H9 (cell line): ENCODE data around the gene FAM177A1. TPM values are rescaled to one million over a fixed set of nuclear protein-coding genes. Genes with fewer than 3 reads are reported as not detected.

ENCODE experiments used
- DNase-seq: peaks from one replicate; pipeline ENCODE4 v3.0.0-alpha.2; 2017
- H2AFZ ChIP-seq: one replicate; pipeline ENCODE4 v1.6.1; 2013; ENCODE audit warnings: mild to moderate bottlenecking, low read length, control low read depth, moderate library complexity
- H2AK5ac ChIP-seq: 2 replicates; pipeline ENCODE4 v1.6.1; 2013; ENCODE audit warnings: low read length, control low read depth, mixed read lengths; ENCODE audit not compliant: insufficient read length
- H2BK120ac ChIP-seq: one replicate; pipeline ENCODE4 v1.6.1; 2013; ENCODE audit warnings: low read depth, mild to moderate bottlenecking, low read length, control low read depth, inconsistent platforms; ENCODE audit not compliant: poor library complexity, severe bottlenecking
- H2BK12ac ChIP-seq: 2 replicates; pipeline ENCODE4 v1.6.1; 2013; ENCODE audit warnings: low read length, control low read depth, mixed read lengths, low read depth; ENCODE audit not compliant: insufficient read length
- H2BK15ac ChIP-seq: 2 replicates; pipeline ENCODE4 v1.6.1; 2013; ENCODE audit warnings: low read depth, low read length, control low read depth
- H2BK20ac ChIP-seq: one replicate; pipeline ENCODE4 v1.6.1; 2013; ENCODE audit warnings: low read depth, mild to moderate bottlenecking, low read length, control low read depth, inconsistent platforms; ENCODE audit not compliant: poor library complexity, severe bottlenecking
- H2BK5ac ChIP-seq: 2 replicates; pipeline ENCODE4 v1.6.1; 2013; ENCODE audit warnings: low read length, control low read depth, mixed read lengths; ENCODE audit not compliant: insufficient read length
- H3K14ac ChIP-seq: 2 replicates; pipeline ENCODE4 v1.6.1; 2013; ENCODE audit warnings: low read length, control low read depth; ENCODE audit not compliant: insufficient read depth
- H3K18ac ChIP-seq: 2 replicates; pipeline ENCODE4 v1.6.1; 2013; ENCODE audit warnings: low read depth, mild to moderate bottlenecking, mixed read lengths, low read length, control low read depth; ENCODE audit not compliant: insufficient read length
- H3K23ac ChIP-seq: 2 replicates; pipeline ENCODE4 v1.6.1; 2013; ENCODE audit warnings: low read length, control low read depth, mixed read lengths, low read depth; ENCODE audit not compliant: insufficient read length
- H3K23me2 ChIP-seq: 2 replicates; pipeline ENCODE4 v1.6.1; 2013; ENCODE audit warnings: low read depth, mild to moderate bottlenecking, mixed read lengths, low read length, control low read depth; ENCODE audit not compliant: insufficient read length, poor library complexity, severe bottlenecking
- H3K27ac ChIP-seq: 2 replicates; pipeline ENCODE4 v1.5.1; 2013; ENCODE audit warnings: low read length, control low read depth, mixed read lengths, low read depth; ENCODE audit not compliant: insufficient read length
- H3K27me3 ChIP-seq: 2 replicates; pipeline ENCODE4 v1.6.1; 2013; ENCODE audit warnings: low read length, control low read depth, inconsistent platforms; ENCODE audit not compliant: insufficient read depth
- H3K4ac ChIP-seq: 2 replicates; pipeline ENCODE4 v1.6.1; 2013; ENCODE audit warnings: low read depth, mild to moderate bottlenecking, control low read depth, inconsistent platforms, low read length, moderate library complexity
- H3K4me1 ChIP-seq: 2 replicates; pipeline ENCODE4 v1.6.1; 2013; ENCODE audit warnings: low read length, control low read depth, inconsistent platforms; ENCODE audit not compliant: insufficient read depth
- H3K4me2 ChIP-seq: 2 replicates; pipeline ENCODE4 v1.6.1; 2013; ENCODE audit warnings: low read length, control low read depth, mixed read lengths; ENCODE audit not compliant: insufficient read length, insufficient read depth
- H3K56ac ChIP-seq: 2 replicates; pipeline ENCODE4 v1.6.1; 2013; ENCODE audit warnings: low read depth, mild to moderate bottlenecking, mixed read lengths, low read length, control low read depth; ENCODE audit not compliant: insufficient read length
- H3K79me1 ChIP-seq: 2 replicates; pipeline ENCODE4 v1.6.1; 2013; ENCODE audit warnings: low read depth, mild to moderate bottlenecking, moderate library complexity, low read length, control low read depth, inconsistent platforms; ENCODE audit not compliant: insufficient read depth, poor library complexity, severe bottlenecking
- H3K79me2 ChIP-seq: 2 replicates; pipeline ENCODE4 v1.6.1; 2013; ENCODE audit warnings: low read length, control low read depth, inconsistent platforms; ENCODE audit not compliant: insufficient read depth
- H3K9ac ChIP-seq: 2 replicates; pipeline ENCODE4 v1.6.1; 2013; ENCODE audit warnings: low read length, control low read depth, mixed read lengths; ENCODE audit not compliant: insufficient read length; ENCODE audit errors: extremely low read depth
- H3K9me3 ChIP-seq: one replicate; pipeline ENCODE4 v1.6.1; 2013; ENCODE audit warnings: low read depth, low read length, inconsistent platforms; ENCODE audit not compliant: control insufficient read depth
- H3T11ph ChIP-seq: one replicate; pipeline ENCODE4 v1.6.1; 2013; ENCODE audit warnings: mild to moderate bottlenecking, low read length, control low read depth, inconsistent platforms
- H4K20me1 ChIP-seq: one replicate; pipeline ENCODE4 v1.6.1; 2013; ENCODE audit not compliant: control insufficient read depth, insufficient read length, insufficient read depth
- H4K5ac ChIP-seq: 2 replicates; pipeline ENCODE4 v1.6.1; 2013; ENCODE audit warnings: low read depth, mild to moderate bottlenecking, mixed read lengths, low read length, control low read depth; ENCODE audit not compliant: insufficient read length
- H4K8ac ChIP-seq: replicated peaks from 2 replicates; pipeline ENCODE4 v1.6.1; 2013; ENCODE audit warnings: low read length, control low read depth, mixed read lengths, low read depth; ENCODE audit not compliant: insufficient read length
- H4K91ac ChIP-seq: 2 replicates; pipeline ENCODE4 v1.6.1; 2013; ENCODE audit warnings: low read depth, mild to moderate bottlenecking, moderate library complexity, mixed read lengths, low read length, control low read depth; ENCODE audit not compliant: insufficient read length
- H3K27ac Mint-ChIP-seq, 3 experiments: 2 replicates in 2 of 3; 3 replicates in 1 of 3; pipeline ENCODE4 v1.8.0; 2020 to 2021; ENCODE audit warnings: mixed read lengths in 3 of 3, mild to moderate bottlenecking in 1 of 3, moderate library complexity in 1 of 3
- H3K27me3 Mint-ChIP-seq: 2 replicates; pipeline ENCODE4 v1.8.0; 2021; ENCODE audit warnings: low read depth, mild to moderate bottlenecking, moderate library complexity, mixed read lengths
- H3K36me3 Mint-ChIP-seq, 3 experiments: 2 replicates in 2 of 3; 3 replicates in 1 of 3; pipeline ENCODE4 v1.8.0; 2020 to 2021; ENCODE audit warnings: low read depth in 3 of 3, mixed read lengths in 3 of 3; ENCODE audit not compliant: insufficient read depth in 1 of 3
- H3K4me1 Mint-ChIP-seq, 2 experiments: 2 replicates each; pipeline ENCODE4 v1.8.0; 2020; ENCODE audit warnings: mixed read lengths in 2 of 2
- H3K4me3 Mint-ChIP-seq, 2 experiments: 2 replicates in 1 of 2; 3 replicates in 1 of 2; pipeline ENCODE4 v1.8.0; 2020 to 2021; ENCODE audit warnings: mild to moderate bottlenecking in 2 of 2, mixed read lengths in 2 of 2, moderate library complexity in 1 of 2
- H3K9me3 Mint-ChIP-seq, 2 experiments: 2 replicates in 1 of 2; 3 replicates in 1 of 2; pipeline ENCODE4 v1.8.0; 2020; ENCODE audit warnings: mild to moderate bottlenecking in 2 of 2, mixed read lengths in 2 of 2, moderate library complexity in 1 of 2
- WGBS: extraction: QIAGEN DNeasy Blood & Tissue Kit; methylation state at CpG from one replicate; pipeline ENCODE4 v1.1.7; 2013; ENCODE audit warnings: missing lambda C conversion rate, low lambda C conversion rate, mixed read lengths; ENCODE audit not compliant: insufficient read length; ENCODE audit errors: extremely low coverage; 5-methylcytosine and 5-hydroxymethylcytosine counted together
- total RNA-seq: library from RNA; stranded (reverse); gene quantifications from 2 replicates; pipeline ENCODE4 v1.2.1, GENCODE V29; 2021
- TF ChIP-seq, protein P1 (sequence below): fragments of 200-600 bp; sonication (generic); conservative IDR thresholded peaks from 3 replicates; pipeline ENCODE4 v1.8.0; 2021; ENCODE audit warnings: antibody characterized with exemption, mild to moderate bottlenecking

The FAM177A1 gene
- total RNA-seq, 1 experiment from 2014 or later = 43.1 TPM

DNA sequence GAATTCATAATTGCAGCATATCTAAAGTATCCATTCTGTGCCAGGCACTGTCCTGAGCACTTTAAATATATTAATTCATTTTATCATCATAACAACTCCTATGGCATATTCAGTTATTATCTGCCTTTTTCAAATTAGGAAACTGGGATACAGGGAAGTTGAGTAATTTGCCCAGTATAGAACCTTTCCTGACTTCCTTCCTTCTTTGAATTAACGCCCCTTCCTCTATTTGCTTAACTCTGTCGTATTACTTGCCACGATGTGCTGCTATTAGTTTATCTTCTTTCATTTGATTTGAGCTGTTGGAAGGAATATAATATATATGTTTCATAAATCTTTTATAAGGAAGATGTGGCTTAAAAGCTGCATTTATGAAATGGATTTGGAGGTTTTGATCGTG, 25.4 kb upstream of the FAM177A1 start:
- TF ChIP-seq, protein P1, sequence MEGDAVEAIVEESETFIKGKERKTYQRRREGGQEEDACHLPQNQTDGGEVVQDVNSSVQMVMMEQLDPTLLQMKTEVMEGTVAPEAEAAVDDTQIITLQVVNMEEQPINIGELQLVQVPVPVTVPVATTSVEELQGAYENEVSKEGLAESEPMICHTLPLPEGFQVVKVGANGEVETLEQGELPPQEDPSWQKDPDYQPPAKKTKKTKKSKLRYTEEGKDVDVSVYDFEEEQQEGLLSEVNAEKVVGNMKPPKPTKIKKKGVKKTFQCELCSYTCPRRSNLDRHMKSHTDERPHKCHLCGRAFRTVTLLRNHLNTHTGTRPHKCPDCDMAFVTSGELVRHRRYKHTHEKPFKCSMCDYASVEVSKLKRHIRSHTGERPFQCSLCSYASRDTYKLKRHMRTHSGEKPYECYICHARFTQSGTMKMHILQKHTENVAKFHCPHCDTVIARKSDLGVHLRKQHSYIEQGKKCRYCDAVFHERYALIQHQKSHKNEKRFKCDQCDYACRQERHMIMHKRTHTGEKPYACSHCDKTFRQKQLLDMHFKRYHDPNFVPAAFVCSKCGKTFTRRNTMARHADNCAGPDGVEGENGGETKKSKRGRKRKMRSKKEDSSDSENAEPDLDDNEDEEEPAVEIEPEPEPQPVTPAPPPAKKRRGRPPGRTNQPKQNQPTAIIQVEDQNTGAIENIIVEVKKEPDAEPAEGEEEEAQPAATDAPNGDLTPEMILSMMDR = no peak
- Histone ChIP-seq H2BK15ac (no peak overlapping the region), H2BK5ac (no peak overlapping the region), H2AK5ac (no peak overlapping the region), H3K27ac (no peak overlapping the region), H3K23me2 (no peaks in the 10 kb centered on the region), H3K56ac (no peak overlapping the region), H3T11ph (no peak overlapping the region), H2BK120ac (no peak overlapping the region), H4K5ac (no peak overlapping the region), H3K23ac (no peak overlapping the region), H3K4ac (no peak overlapping the region), H2BK20ac (no peak overlapping the region), H4K8ac (no peak overlapping the region), H3K9me3 (no peaks in the 10 kb centered on the region), H3K4me1 (no peaks in the 10 kb centered on the region), H3K14ac (no peak overlapping the region), H3K79me1 (no peaks in the 10 kb centered on the region), H3K27me3 (no peaks in the 10 kb centered on the region), H3K79me2 (no peaks in the 10 kb centered on the region), H2AFZ (no peak overlapping the region), H4K91ac (no peak overlapping the region), H3K4me2 (no peak overlapping the region), H3K18ac (no peak overlapping the region), H2BK12ac (no peak overlapping the region), H4K20me1 (no peaks in the 10 kb centered on the region), H3K9ac (no peak overlapping the region)
- Mint-ChIP-seq H3K4me1 (no peaks in the 10 kb centered on the region), H3K36me3 (peaks cover 2 to 63% (median 47%) of the 10 kb centered on the region in 3 experiments; a peak in 6 of 7 replicates), H3K27ac (no peak overlapping the region; a peak in 1 of 7 replicates), H3K4me3 (no peak overlapping the region), H3K27me3 (no peaks in the 10 kb centered on the region), H3K9me3 (no peaks in the 10 kb centered on the region)
- WGBS = 100% methylated on average over 1 of the region's 4 CpGs
- DNase-seq = no peak
